H9 (cell line): ENCODE measurements around the gene CCDC68. TPM values are rescaled to one million over a fixed set of nuclear protein-coding genes. Genes with fewer than 3 reads are reported as not detected.

Source experiments
- DNase-seq: peaks from one replicate; pipeline ENCODE4 v3.0.0-alpha.2; 2017
- H2AFZ ChIP-seq: one replicate; pipeline ENCODE4 v1.6.1; 2013; ENCODE audit warnings: mild to moderate bottlenecking, low read length, control low read depth, moderate library complexity
- H2AK5ac ChIP-seq: 2 replicates; pipeline ENCODE4 v1.6.1; 2013; ENCODE audit warnings: low read length, control low read depth, mixed read lengths; ENCODE audit not compliant: insufficient read length
- H2BK120ac ChIP-seq: one replicate; pipeline ENCODE4 v1.6.1; 2013; ENCODE audit warnings: low read depth, mild to moderate bottlenecking, low read length, control low read depth, inconsistent platforms; ENCODE audit not compliant: poor library complexity, severe bottlenecking
- H2BK12ac ChIP-seq: 2 replicates; pipeline ENCODE4 v1.6.1; 2013; ENCODE audit warnings: low read length, control low read depth, mixed read lengths, low read depth; ENCODE audit not compliant: insufficient read length
- H2BK15ac ChIP-seq: 2 replicates; pipeline ENCODE4 v1.6.1; 2013; ENCODE audit warnings: low read depth, low read length, control low read depth
- H2BK20ac ChIP-seq: one replicate; pipeline ENCODE4 v1.6.1; 2013; ENCODE audit warnings: low read depth, mild to moderate bottlenecking, low read length, control low read depth, inconsistent platforms; ENCODE audit not compliant: poor library complexity, severe bottlenecking
- H2BK5ac ChIP-seq: 2 replicates; pipeline ENCODE4 v1.6.1; 2013; ENCODE audit warnings: low read length, control low read depth, mixed read lengths; ENCODE audit not compliant: insufficient read length
- H3K14ac ChIP-seq: 2 replicates; pipeline ENCODE4 v1.6.1; 2013; ENCODE audit warnings: low read length, control low read depth; ENCODE audit not compliant: insufficient read depth
- H3K18ac ChIP-seq: 2 replicates; pipeline ENCODE4 v1.6.1; 2013; ENCODE audit warnings: low read depth, mild to moderate bottlenecking, mixed read lengths, low read length, control low read depth; ENCODE audit not compliant: insufficient read length
- H3K23ac ChIP-seq: 2 replicates; pipeline ENCODE4 v1.6.1; 2013; ENCODE audit warnings: low read length, control low read depth, mixed read lengths, low read depth; ENCODE audit not compliant: insufficient read length
- H3K23me2 ChIP-seq: 2 replicates; pipeline ENCODE4 v1.6.1; 2013; ENCODE audit warnings: low read depth, mild to moderate bottlenecking, mixed read lengths, low read length, control low read depth; ENCODE audit not compliant: insufficient read length, poor library complexity, severe bottlenecking
- H3K27ac ChIP-seq: 2 replicates; pipeline ENCODE4 v1.5.1; 2013; ENCODE audit warnings: low read length, control low read depth, mixed read lengths, low read depth; ENCODE audit not compliant: insufficient read length
- H3K27me3 ChIP-seq: 2 replicates; pipeline ENCODE4 v1.6.1; 2013; ENCODE audit warnings: low read length, control low read depth, inconsistent platforms; ENCODE audit not compliant: insufficient read depth
- H3K4ac ChIP-seq: 2 replicates; pipeline ENCODE4 v1.6.1; 2013; ENCODE audit warnings: low read depth, mild to moderate bottlenecking, control low read depth, inconsistent platforms, low read length, moderate library complexity
- H3K4me1 ChIP-seq: 2 replicates; pipeline ENCODE4 v1.6.1; 2013; ENCODE audit warnings: low read length, control low read depth, inconsistent platforms; ENCODE audit not compliant: insufficient read depth
- H3K4me2 ChIP-seq: 2 replicates; pipeline ENCODE4 v1.6.1; 2013; ENCODE audit warnings: low read length, control low read depth, mixed read lengths; ENCODE audit not compliant: insufficient read length, insufficient read depth
- H3K56ac ChIP-seq: 2 replicates; pipeline ENCODE4 v1.6.1; 2013; ENCODE audit warnings: low read depth, mild to moderate bottlenecking, mixed read lengths, low read length, control low read depth; ENCODE audit not compliant: insufficient read length
- H3K79me1 ChIP-seq: 2 replicates; pipeline ENCODE4 v1.6.1; 2013; ENCODE audit warnings: low read depth, mild to moderate bottlenecking, moderate library complexity, low read length, control low read depth, inconsistent platforms; ENCODE audit not compliant: insufficient read depth, poor library complexity, severe bottlenecking
- H3K79me2 ChIP-seq: 2 replicates; pipeline ENCODE4 v1.6.1; 2013; ENCODE audit warnings: low read length, control low read depth, inconsistent platforms; ENCODE audit not compliant: insufficient read depth
- H3K9ac ChIP-seq: 2 replicates; pipeline ENCODE4 v1.6.1; 2013; ENCODE audit warnings: low read length, control low read depth, mixed read lengths; ENCODE audit not compliant: insufficient read length; ENCODE audit errors: extremely low read depth
- H3K9me3 ChIP-seq: one replicate; pipeline ENCODE4 v1.6.1; 2013; ENCODE audit warnings: low read depth, low read length, inconsistent platforms; ENCODE audit not compliant: control insufficient read depth
- H3T11ph ChIP-seq: one replicate; pipeline ENCODE4 v1.6.1; 2013; ENCODE audit warnings: mild to moderate bottlenecking, low read length, control low read depth, inconsistent platforms
- H4K20me1 ChIP-seq: one replicate; pipeline ENCODE4 v1.6.1; 2013; ENCODE audit not compliant: control insufficient read depth, insufficient read length, insufficient read depth
- H4K5ac ChIP-seq: 2 replicates; pipeline ENCODE4 v1.6.1; 2013; ENCODE audit warnings: low read depth, mild to moderate bottlenecking, mixed read lengths, low read length, control low read depth; ENCODE audit not compliant: insufficient read length
- H4K8ac ChIP-seq: replicated peaks from 2 replicates; pipeline ENCODE4 v1.6.1; 2013; ENCODE audit warnings: low read length, control low read depth, mixed read lengths, low read depth; ENCODE audit not compliant: insufficient read length
- H4K91ac ChIP-seq: 2 replicates; pipeline ENCODE4 v1.6.1; 2013; ENCODE audit warnings: low read depth, mild to moderate bottlenecking, moderate library complexity, mixed read lengths, low read length, control low read depth; ENCODE audit not compliant: insufficient read length
- H3K27ac Mint-ChIP-seq, 3 experiments: 2 replicates in 2 of 3; 3 replicates in 1 of 3; pipeline ENCODE4 v1.8.0; 2020 to 2021; ENCODE audit warnings: mixed read lengths in 3 of 3, mild to moderate bottlenecking in 1 of 3, moderate library complexity in 1 of 3
- H3K27me3 Mint-ChIP-seq: 2 replicates; pipeline ENCODE4 v1.8.0; 2021; ENCODE audit warnings: low read depth, mild to moderate bottlenecking, moderate library complexity, mixed read lengths
- H3K36me3 Mint-ChIP-seq, 3 experiments: 2 replicates in 2 of 3; 3 replicates in 1 of 3; pipeline ENCODE4 v1.8.0; 2020 to 2021; ENCODE audit warnings: low read depth in 3 of 3, mixed read lengths in 3 of 3; ENCODE audit not compliant: insufficient read depth in 1 of 3
- H3K4me1 Mint-ChIP-seq, 2 experiments: 2 replicates each; pipeline ENCODE4 v1.8.0; 2020; ENCODE audit warnings: mixed read lengths in 2 of 2
- H3K4me3 Mint-ChIP-seq, 2 experiments: 2 replicates in 1 of 2; 3 replicates in 1 of 2; pipeline ENCODE4 v1.8.0; 2020 to 2021; ENCODE audit warnings: mild to moderate bottlenecking in 2 of 2, mixed read lengths in 2 of 2, moderate library complexity in 1 of 2
- H3K9me3 Mint-ChIP-seq, 2 experiments: 2 replicates in 1 of 2; 3 replicates in 1 of 2; pipeline ENCODE4 v1.8.0; 2020; ENCODE audit warnings: mild to moderate bottlenecking in 2 of 2, mixed read lengths in 2 of 2, moderate library complexity in 1 of 2
- WGBS: extraction: QIAGEN DNeasy Blood & Tissue Kit; methylation state at CpG from one replicate; pipeline ENCODE4 v1.1.7; 2013; ENCODE audit warnings: missing lambda C conversion rate, low lambda C conversion rate, mixed read lengths; ENCODE audit not compliant: insufficient read length; ENCODE audit errors: extremely low coverage; 5-methylcytosine and 5-hydroxymethylcytosine counted together
- total RNA-seq: library from RNA; stranded (reverse); gene quantifications from 2 replicates; pipeline ENCODE4 v1.2.1, GENCODE V29; 2021
- TF ChIP-seq, protein P1 (sequence below): fragments of 200-600 bp; sonication (generic); conservative IDR thresholded peaks from 3 replicates; pipeline ENCODE4 v1.8.0; 2021; ENCODE audit warnings: antibody characterized with exemption, mild to moderate bottlenecking

Gene CCDC68
- total RNA-seq, 1 experiment from 2014 or later: not detected

- Histone ChIP-seq H3T11ph (no peak overlapping the region), H2BK5ac (no peak overlapping the region), H3K56ac (no peak overlapping the region), H3K4me2 (no peak overlapping the region), H4K8ac (no peak overlapping the region), H3K4me1 (no peaks in the 10 kb centered on the region), H3K79me2 (no peaks in the 10 kb centered on the region), H2BK20ac (no peak overlapping the region), H4K20me1 (no peaks in the 10 kb centered on the region), H3K4ac (no peak overlapping the region), H3K14ac (no peak overlapping the region), H2BK120ac (no peak overlapping the region), H2AFZ (no peak overlapping the region), H3K79me1 (no peaks in the 10 kb centered on the region), H3K18ac (no peak overlapping the region), H2BK12ac (no peak overlapping the region), H3K27me3 (no peaks in the 10 kb centered on the region), H3K27ac (no peak overlapping the region), H3K9ac (no peak overlapping the region), H3K23ac (no peak overlapping the region), H4K5ac (no peak overlapping the region), H2AK5ac (no peak overlapping the region), H2BK15ac (no peak overlapping the region), H4K91ac (no peak overlapping the region), H3K23me2 (no peaks in the 10 kb centered on the region), H3K9me3 (no peaks in the 10 kb centered on the region)
- Mint-ChIP-seq H3K4me1 (0 out of 4 replicates have a peak, but pooled peaks cover 4 to 7% of the 10 kb centered on the region in 2 experiments), H3K27ac (no peak overlapping the region), H3K36me3 (peaks cover 0 to 1% (median 0%) of the 10 kb centered on the region in 3 experiments; a peak in 1 of 7 replicates), H3K27me3 (no peaks in the 10 kb centered on the region), H3K4me3 (no peak overlapping the region), H3K9me3 (no peaks in the 10 kb centered on the region; a peak in 1 of 5 replicates)
- WGBS: no CpG with 5 or more reads among the region's 2 CpGs
- TF ChIP-seq, protein P1, sequence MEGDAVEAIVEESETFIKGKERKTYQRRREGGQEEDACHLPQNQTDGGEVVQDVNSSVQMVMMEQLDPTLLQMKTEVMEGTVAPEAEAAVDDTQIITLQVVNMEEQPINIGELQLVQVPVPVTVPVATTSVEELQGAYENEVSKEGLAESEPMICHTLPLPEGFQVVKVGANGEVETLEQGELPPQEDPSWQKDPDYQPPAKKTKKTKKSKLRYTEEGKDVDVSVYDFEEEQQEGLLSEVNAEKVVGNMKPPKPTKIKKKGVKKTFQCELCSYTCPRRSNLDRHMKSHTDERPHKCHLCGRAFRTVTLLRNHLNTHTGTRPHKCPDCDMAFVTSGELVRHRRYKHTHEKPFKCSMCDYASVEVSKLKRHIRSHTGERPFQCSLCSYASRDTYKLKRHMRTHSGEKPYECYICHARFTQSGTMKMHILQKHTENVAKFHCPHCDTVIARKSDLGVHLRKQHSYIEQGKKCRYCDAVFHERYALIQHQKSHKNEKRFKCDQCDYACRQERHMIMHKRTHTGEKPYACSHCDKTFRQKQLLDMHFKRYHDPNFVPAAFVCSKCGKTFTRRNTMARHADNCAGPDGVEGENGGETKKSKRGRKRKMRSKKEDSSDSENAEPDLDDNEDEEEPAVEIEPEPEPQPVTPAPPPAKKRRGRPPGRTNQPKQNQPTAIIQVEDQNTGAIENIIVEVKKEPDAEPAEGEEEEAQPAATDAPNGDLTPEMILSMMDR: no peak
- DNase-seq: no peak
Measured at GRCh38 chr18:54904581-54904980, 54.7 kb downstream of the CCDC68 start.
